Measurements from ENCODE around the gene TBCB.

The TBCB gene

GRCh38 chr19:36086326-36086725 is 28.9 kb upstream of the TBCB start:
- Histone ChIP-seq H3K9ac (ENCODE audit: low read depth, low read length) (no peak overlapping the region), H3K27me3 (ENCODE audit: insufficient read depth, low read length) (no peaks in the 10 kb centered on the region), H3K4me3 (ENCODE audit: low read length) (no peak overlapping the region), H3K27ac (ENCODE audit: low read depth, low read length) (no peak overlapping the region), H3K9me3 (ENCODE audit: insufficient read depth, low read depth, low read length) (no peaks in the 10 kb centered on the region), H3K4me1 (ENCODE audit: insufficient read depth, low read length) (no peaks in the 10 kb centered on the region), H3K36me3 (ENCODE audit: insufficient read depth, low read length) (peaks cover 95% of the 10 kb centered on the region)
- 96% methylated on average over 9 of the region's 9 CpGs for WGBS

GRCh38 chr19:36089847-36090246 is 25.4 kb upstream of the TBCB start:
- H3K27me3 ChIP-seq (ENCODE audit: insufficient read depth, low read length): no peaks in the 10 kb centered on the region
- no peak overlapping the region for H3K27ac ChIP-seq (ENCODE audit: low read depth, low read length)
- H3K9me3 ChIP-seq (ENCODE audit: insufficient read depth, low read depth, low read length): no peaks in the 10 kb centered on the region
- no peaks in the 10 kb centered on the region for H3K4me1 ChIP-seq (ENCODE audit: insufficient read depth, low read length)
- 91% methylated on average over 5 of the region's 5 CpGs for WGBS
- H3K4me3 ChIP-seq (ENCODE audit: low read length): no peak overlapping the region
- H3K36me3 ChIP-seq (ENCODE audit: insufficient read depth, low read length): peaks cover 95% of the 10 kb centered on the region
- H3K9ac ChIP-seq (ENCODE audit: low read depth, low read length): no peak overlapping the region

GRCh38 chr19:36090910-36091695 is 24.2 kb upstream of the TBCB start:
- Histone ChIP-seq H3K27me3 (ENCODE audit: insufficient read depth, low read length) (no peaks in the 10 kb centered on the region), H3K4me3 (ENCODE audit: low read length) (no peak overlapping the region), H3K9ac (ENCODE audit: low read depth, low read length) (no peak overlapping the region), H3K36me3 (ENCODE audit: insufficient read depth, low read length) (peaks cover 94% of the 10 kb centered on the region), H3K9me3 (ENCODE audit: insufficient read depth, low read depth, low read length) (no peaks in the 10 kb centered on the region), H3K4me1 (ENCODE audit: insufficient read depth, low read length) (no peaks in the 10 kb centered on the region), H3K27ac (ENCODE audit: low read depth, low read length) (no peak overlapping the region)
- WGBS: 86% methylated on average over 13 of the region's 13 CpGs

- H3K9ac ChIP-seq (ENCODE audit: low read depth, low read length): no peak overlapping the region
- no peak overlapping the region for H3K27ac ChIP-seq (ENCODE audit: low read depth, low read length)
- H3K4me3 ChIP-seq (ENCODE audit: low read length): no peak overlapping the region
- WGBS: 96% methylated on average over 7 of the region's 7 CpGs
- peaks cover 91% of the 10 kb centered on the region for H3K36me3 ChIP-seq (ENCODE audit: insufficient read depth, low read length)
- no peaks in the 10 kb centered on the region for H3K4me1 ChIP-seq (ENCODE audit: insufficient read depth, low read length)
- H3K9me3 ChIP-seq (ENCODE audit: insufficient read depth, low read depth, low read length): no peaks in the 10 kb centered on the region
- H3K27me3 ChIP-seq (ENCODE audit: insufficient read depth, low read length): no peaks in the 10 kb centered on the region
Measured at GRCh38 chr19:36092566-36092965, 22.7 kb upstream of the TBCB start.

- H3K4me1 ChIP-seq (ENCODE audit: insufficient read depth, low read length): no peaks in the 10 kb centered on the region
- no peaks in the 10 kb centered on the region for H3K27me3 ChIP-seq (ENCODE audit: insufficient read depth, low read length)
- WGBS: 98% methylated on average over 3 of the region's 5 CpGs
- no peaks in the 10 kb centered on the region for H3K9me3 ChIP-seq (ENCODE audit: insufficient read depth, low read depth, low read length)
- no peak overlapping the region for H3K4me3 ChIP-seq (ENCODE audit: low read length)
- H3K9ac ChIP-seq (ENCODE audit: low read depth, low read length): no peak overlapping the region
- H3K36me3 ChIP-seq (ENCODE audit: insufficient read depth, low read length): peaks cover 91% of the 10 kb centered on the region
- no peak overlapping the region for H3K27ac ChIP-seq (ENCODE audit: low read depth, low read length)
Measured at GRCh38 chr19:36093146-36093662, 22.1 kb upstream of the TBCB start.

GRCh38 chr19:36093687-36094086 is 21.6 kb upstream of the TBCB start:
- Histone ChIP-seq H3K27me3 (ENCODE audit: insufficient read depth, low read length) (no peaks in the 10 kb centered on the region), H3K4me1 (ENCODE audit: insufficient read depth, low read length) (no peaks in the 10 kb centered on the region), H3K36me3 (ENCODE audit: insufficient read depth, low read length) (peaks cover 91% of the 10 kb centered on the region), H3K4me3 (ENCODE audit: low read length) (no peak overlapping the region), H3K9ac (ENCODE audit: low read depth, low read length) (no peak overlapping the region), H3K9me3 (ENCODE audit: insufficient read depth, low read depth, low read length) (no peaks in the 10 kb centered on the region), H3K27ac (ENCODE audit: low read depth, low read length) (no peak overlapping the region)
- WGBS: 87% methylated on average over 6 of the region's 6 CpGs

GRCh38 chr19:36097036-36097435 is 18.2 kb upstream of the TBCB start:
- Histone ChIP-seq H3K9me3 (ENCODE audit: insufficient read depth, low read depth, low read length) (no peaks in the 10 kb centered on the region), H3K27ac (ENCODE audit: low read depth, low read length) (no peak overlapping the region), H3K27me3 (ENCODE audit: insufficient read depth, low read length) (no peaks in the 10 kb centered on the region), H3K4me3 (ENCODE audit: low read length) (no peak overlapping the region), H3K4me1 (ENCODE audit: insufficient read depth, low read length) (no peaks in the 10 kb centered on the region), H3K36me3 (ENCODE audit: insufficient read depth, low read length) (peaks cover 89% of the 10 kb centered on the region), H3K9ac (ENCODE audit: low read depth, low read length) (no peak overlapping the region)
- WGBS: 96% methylated on average over 6 of the region's 6 CpGs

- Histone ChIP-seq H3K27ac (ENCODE audit: low read depth, low read length) (no peak overlapping the region), H3K9me3 (ENCODE audit: insufficient read depth, low read depth, low read length) (no peaks in the 10 kb centered on the region), H3K9ac (ENCODE audit: low read depth, low read length) (no peak overlapping the region), H3K4me3 (ENCODE audit: low read length) (no peak overlapping the region), H3K4me1 (ENCODE audit: insufficient read depth, low read length) (no peaks in the 10 kb centered on the region), H3K27me3 (ENCODE audit: insufficient read depth, low read length) (no peaks in the 10 kb centered on the region), H3K36me3 (ENCODE audit: insufficient read depth, low read length) (peaks cover 89% of the 10 kb centered on the region)
- WGBS: 93% methylated on average over 19 of the region's 19 CpGs
Measured at GRCh38 chr19:36099166-36099785, 16.0 kb upstream of the TBCB start.

- Histone ChIP-seq H3K27me3 (ENCODE audit: insufficient read depth, low read length) (no peaks in the 10 kb centered on the region), H3K36me3 (ENCODE audit: insufficient read depth, low read length) (peaks cover 90% of the 10 kb centered on the region), H3K9me3 (ENCODE audit: insufficient read depth, low read depth, low read length) (no peaks in the 10 kb centered on the region), H3K4me1 (ENCODE audit: insufficient read depth, low read length) (no peaks in the 10 kb centered on the region), H3K4me3 (ENCODE audit: low read length) (no peak overlapping the region), H3K9ac (ENCODE audit: low read depth, low read length) (no peak overlapping the region), H3K27ac (ENCODE audit: low read depth, low read length) (no peak overlapping the region)
- WGBS: 94% methylated on average over 5 of the region's 5 CpGs
Measured at GRCh38 chr19:36100476-36100875, 14.8 kb upstream of the TBCB start.

GRCh38 chr19:36101550-36102327 is 13.5 kb upstream of the TBCB start:
- H3K27ac ChIP-seq (ENCODE audit: low read depth, low read length): no peak overlapping the region
- H3K9ac ChIP-seq (ENCODE audit: low read depth, low read length): no peak overlapping the region
- H3K4me1 ChIP-seq (ENCODE audit: insufficient read depth, low read length): no peaks in the 10 kb centered on the region
- H3K9me3 ChIP-seq (ENCODE audit: insufficient read depth, low read depth, low read length): no peaks in the 10 kb centered on the region
- WGBS: 91% methylated on average over 27 of the region's 27 CpGs
- no peak overlapping the region for H3K4me3 ChIP-seq (ENCODE audit: low read length)
- no peaks in the 10 kb centered on the region for H3K27me3 ChIP-seq (ENCODE audit: insufficient read depth, low read length)
- peaks cover 90% of the 10 kb centered on the region for H3K36me3 ChIP-seq (ENCODE audit: insufficient read depth, low read length)

- Histone ChIP-seq H3K27me3 (ENCODE audit: insufficient read depth, low read length) (no peaks in the 10 kb centered on the region), H3K36me3 (ENCODE audit: insufficient read depth, low read length) (peaks cover 82% of the 10 kb centered on the region), H3K27ac (ENCODE audit: low read depth, low read length) (no peak overlapping the region), H3K4me1 (ENCODE audit: insufficient read depth, low read length) (no peaks in the 10 kb centered on the region), H3K4me3 (ENCODE audit: low read length) (no peak overlapping the region), H3K9me3 (ENCODE audit: insufficient read depth, low read depth, low read length) (no peaks in the 10 kb centered on the region), H3K9ac (ENCODE audit: low read depth, low read length) (no peak overlapping the region)
- WGBS: 95% methylated on average over 24 of the region's 24 CpGs
Measured at GRCh38 chr19:36103040-36103626, 12.1 kb upstream of the TBCB start.
